Neural crest cell (in vitro differentiated cells): ENCODE results near the gene AVL9. TPM values are rescaled to one million over a fixed set of nuclear protein-coding genes. Genes with fewer than 3 reads are reported as not detected.
A peak's percentile ranks its signal among the peaks of the same experiment; 100 is the strongest.

Source experiments
- DNase-seq: peaks from one replicate; pipeline ENCODE4 v3.0.0; 2021; ENCODE audit warnings: low read depth, mixed read lengths, low spot score
- H3K27ac Mint-ChIP-seq: one replicate; pipeline ENCODE4 v1.8.0; 2021; ENCODE audit warnings: mild to moderate bottlenecking, mixed read lengths; ENCODE audit not compliant: unreplicated experiment
- H3K27me3 Mint-ChIP-seq: 2 replicates; pipeline ENCODE4 v1.8.0; 2021; ENCODE audit warnings: low read depth, mild to moderate bottlenecking, mixed read lengths
- H3K36me3 Mint-ChIP-seq: 2 replicates; pipeline ENCODE4 v1.8.0; 2021; ENCODE audit warnings: low read depth, mild to moderate bottlenecking, mixed read lengths
- H3K4me1 Mint-ChIP-seq: 2 replicates; pipeline ENCODE4 v1.8.0; 2021; ENCODE audit warnings: mixed read lengths
- H3K4me3 Mint-ChIP-seq: one replicate; pipeline ENCODE4 v1.8.0; 2021; ENCODE audit warnings: mild to moderate bottlenecking, mixed read lengths
- H3K9me3 Mint-ChIP-seq: 2 replicates; pipeline ENCODE4 v1.8.0; 2021; ENCODE audit warnings: mixed read lengths
- total RNA-seq: library from RNA; stranded (reverse); gene quantifications from 2 replicates; pipeline ENCODE4 v1.2.1, GENCODE V29; 2021
- TF ChIP-seq, protein P1 (sequence below): fragments of 200-600 bp; sonication (generic); conservative IDR thresholded peaks from 2 replicates; pipeline ENCODE4 v1.5.0; 2021; ENCODE audit warnings: antibody characterized with exemption, mild to moderate bottlenecking

AVL9 gene
- total RNA-seq, 1 donor from 2014 or later: 36.8 TPM

DNA sequence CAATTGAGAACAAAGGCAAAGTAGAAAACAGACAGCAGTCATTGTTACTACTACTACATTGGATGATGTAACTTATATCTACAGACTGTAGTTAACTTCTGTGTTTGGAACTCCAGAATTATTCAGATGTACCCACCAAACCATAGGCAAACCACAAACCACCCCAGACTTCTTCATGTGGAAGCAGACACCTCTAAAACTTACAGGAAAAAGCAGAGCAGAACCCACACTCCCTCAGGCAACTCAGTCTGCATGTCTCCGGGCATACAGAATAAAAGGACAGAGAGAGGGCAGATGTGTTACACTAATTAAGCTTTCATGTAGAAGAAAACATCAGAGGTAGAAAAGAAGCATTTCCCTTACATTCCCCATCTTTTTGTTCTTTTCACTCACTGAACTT, 14.1 kb upstream of the AVL9 start:
- H3K27me3 Mint-ChIP-seq: no peaks in the 10 kb centered on the region
- H3K27ac Mint-ChIP-seq: no peak overlapping the region
- H3K4me1 Mint-ChIP-seq: peaks cover 13% of the 10 kb centered on the region
- no peak overlapping the region for H3K4me3 Mint-ChIP-seq
- DNase-seq: no peak
- H3K9me3 Mint-ChIP-seq: no peaks in the 10 kb centered on the region
- TF ChIP-seq, protein P1, sequence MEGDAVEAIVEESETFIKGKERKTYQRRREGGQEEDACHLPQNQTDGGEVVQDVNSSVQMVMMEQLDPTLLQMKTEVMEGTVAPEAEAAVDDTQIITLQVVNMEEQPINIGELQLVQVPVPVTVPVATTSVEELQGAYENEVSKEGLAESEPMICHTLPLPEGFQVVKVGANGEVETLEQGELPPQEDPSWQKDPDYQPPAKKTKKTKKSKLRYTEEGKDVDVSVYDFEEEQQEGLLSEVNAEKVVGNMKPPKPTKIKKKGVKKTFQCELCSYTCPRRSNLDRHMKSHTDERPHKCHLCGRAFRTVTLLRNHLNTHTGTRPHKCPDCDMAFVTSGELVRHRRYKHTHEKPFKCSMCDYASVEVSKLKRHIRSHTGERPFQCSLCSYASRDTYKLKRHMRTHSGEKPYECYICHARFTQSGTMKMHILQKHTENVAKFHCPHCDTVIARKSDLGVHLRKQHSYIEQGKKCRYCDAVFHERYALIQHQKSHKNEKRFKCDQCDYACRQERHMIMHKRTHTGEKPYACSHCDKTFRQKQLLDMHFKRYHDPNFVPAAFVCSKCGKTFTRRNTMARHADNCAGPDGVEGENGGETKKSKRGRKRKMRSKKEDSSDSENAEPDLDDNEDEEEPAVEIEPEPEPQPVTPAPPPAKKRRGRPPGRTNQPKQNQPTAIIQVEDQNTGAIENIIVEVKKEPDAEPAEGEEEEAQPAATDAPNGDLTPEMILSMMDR: no peak
- peaks cover 2% of the 10 kb centered on the region for H3K36me3 Mint-ChIP-seq

DNA sequence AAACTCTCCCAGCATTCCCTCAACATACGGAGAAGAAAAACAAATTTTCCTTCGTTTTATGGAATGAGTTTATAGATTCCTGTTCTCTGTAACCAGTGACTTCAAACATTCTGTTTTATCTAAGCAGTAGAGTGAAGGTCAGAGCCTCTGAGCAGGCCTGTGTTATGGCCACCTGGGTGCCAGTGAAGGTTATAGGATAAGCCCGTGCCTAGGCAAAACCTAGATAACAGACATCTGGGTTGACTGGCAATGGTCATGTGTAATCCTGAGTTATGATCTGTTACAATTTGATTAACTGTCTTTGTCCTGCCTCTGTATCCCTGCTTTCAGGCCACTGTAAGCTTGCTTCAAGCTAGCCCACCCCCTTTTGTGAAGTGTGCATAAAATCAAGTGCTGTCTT, 13.4 kb upstream of the AVL9 start:
- no peaks in the 10 kb centered on the region for H3K27me3 Mint-ChIP-seq
- no peaks in the 10 kb centered on the region for H3K9me3 Mint-ChIP-seq
- TF ChIP-seq, protein P1: no peak
- H3K4me3 Mint-ChIP-seq: no peak overlapping the region
- H3K27ac Mint-ChIP-seq: no peak overlapping the region
- H3K4me1 Mint-ChIP-seq: peaks cover 13% of the 10 kb centered on the region
- no peak for DNase-seq
- peaks cover 2% of the 10 kb centered on the region for H3K36me3 Mint-ChIP-seq

DNA sequence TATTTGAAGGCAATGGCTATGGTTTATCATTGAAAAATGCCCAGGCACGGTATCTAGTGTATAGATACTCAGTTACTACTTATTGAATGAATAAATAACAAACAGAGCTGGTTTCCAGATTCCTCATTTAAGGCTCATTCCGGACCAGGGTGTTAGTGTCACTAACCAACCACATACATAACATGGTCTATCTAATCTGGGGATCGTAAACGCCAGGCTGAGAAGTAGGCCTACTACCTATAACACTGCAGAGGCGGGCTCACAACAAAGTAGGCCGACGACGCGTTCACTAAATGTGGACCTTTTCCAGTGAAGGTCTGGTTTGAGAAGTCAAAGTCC, 5.5 kb upstream of the AVL9 start:
- DNase-seq: no peak
- H3K4me1 Mint-ChIP-seq: peaks cover 21% of the 10 kb centered on the region
- peaks cover 9% of the 10 kb centered on the region for H3K36me3 Mint-ChIP-seq
- peak overlapping the region; percentile 92 for H3K4me3 Mint-ChIP-seq
- TF ChIP-seq, protein P1: no peak
- no peaks in the 10 kb centered on the region for H3K9me3 Mint-ChIP-seq
- H3K27ac Mint-ChIP-seq: peak overlapping the region; percentile 96
- H3K27me3 Mint-ChIP-seq: no peaks in the 10 kb centered on the region

DNA sequence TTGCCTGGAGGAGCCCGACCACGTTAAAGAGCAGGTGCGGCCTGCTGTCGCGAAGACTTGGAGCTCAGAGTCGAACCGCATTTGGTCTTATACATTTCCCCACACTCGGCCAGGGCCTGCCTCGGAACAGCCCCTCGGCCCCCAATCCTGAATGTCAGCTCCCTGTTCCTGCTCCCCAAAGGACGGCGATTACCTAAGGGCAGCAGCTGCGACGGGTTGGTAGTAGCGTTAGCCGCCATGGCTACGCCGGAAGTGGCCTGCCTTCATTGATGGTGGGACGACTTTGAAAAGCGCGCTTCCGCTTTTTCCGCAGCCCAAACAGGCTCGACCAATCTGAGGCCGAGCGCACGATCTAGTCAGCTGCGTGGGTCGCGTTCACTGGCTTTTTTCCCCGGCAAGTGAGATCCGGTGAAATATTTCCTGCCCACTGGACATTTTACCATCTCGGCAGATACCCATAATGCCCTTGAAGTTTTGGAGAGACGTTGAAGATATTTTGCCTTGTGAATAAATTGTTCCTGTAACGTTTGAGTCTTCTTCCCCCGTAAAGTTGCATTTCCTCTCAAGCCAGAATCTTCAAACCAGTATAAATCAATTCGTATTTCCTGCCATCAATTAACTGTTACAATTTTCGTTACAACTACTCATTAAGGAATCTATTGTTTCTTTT, 5.0 kb upstream of the AVL9 start, which contains the start of gene LSM5:
Gene LSM5, minus strand, starts transcription at position 254 of the 670 bp plus-strand sequence. Its CDS starts 15 bp downstream, at position 239.
- peaks cover 21% of the 10 kb centered on the region for H3K4me1 Mint-ChIP-seq
- H3K36me3 Mint-ChIP-seq: peaks cover 8% of the 10 kb centered on the region
- H3K9me3 Mint-ChIP-seq: no peaks in the 10 kb centered on the region
- peak within 1 kb of the TSS; percentile 92 for H3K4me3 Mint-ChIP-seq
- H3K27me3 Mint-ChIP-seq: no peaks in the 10 kb centered on the region
- TF ChIP-seq, protein P1: no peak
- peak; percentile 80 for DNase-seq
- peak within 1 kb of the TSS; percentile 96 for H3K27ac Mint-ChIP-seq

DNA sequence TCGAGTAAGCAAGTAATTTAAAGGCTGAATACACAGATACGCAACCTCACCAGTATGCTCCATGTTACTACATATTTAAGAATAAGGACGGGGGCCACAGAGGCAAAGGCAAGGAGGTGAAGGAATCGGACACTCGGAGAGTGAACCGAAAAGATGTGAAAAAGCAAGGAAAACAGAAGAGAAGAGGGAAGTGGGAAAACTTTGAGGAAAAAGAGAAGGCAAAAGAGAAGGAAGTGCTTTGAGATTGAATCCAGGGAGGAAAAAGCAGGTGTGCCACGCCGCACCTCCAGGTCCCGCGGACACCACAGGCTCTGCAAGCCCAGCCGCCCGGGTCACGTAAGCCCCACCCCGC, 367 bp upstream of the AVL9 start:
- TF ChIP-seq, protein P1: no peak
- Mint-ChIP-seq H3K9me3 (no peaks in the 10 kb centered on the region), H3K36me3 (peaks cover 4% of the 10 kb centered on the region), H3K4me3 (peak overlapping the region; percentile 91), H3K27ac (no peak overlapping the region), H3K4me1 (peaks cover 21% of the 10 kb centered on the region), H3K27me3 (no peaks in the 10 kb centered on the region)
- no peak for DNase-seq
